NCI-H524 treated with DMSO at 0.1 percent for 48 hours (cell line): ENCODE data around the gene VEGFA.

Source experiments
- DNase-seq: peaks from one replicate; lab custom pipeline; 2025; lab: John Stamatoyannopoulos, UW

The VEGFA gene

DNA sequence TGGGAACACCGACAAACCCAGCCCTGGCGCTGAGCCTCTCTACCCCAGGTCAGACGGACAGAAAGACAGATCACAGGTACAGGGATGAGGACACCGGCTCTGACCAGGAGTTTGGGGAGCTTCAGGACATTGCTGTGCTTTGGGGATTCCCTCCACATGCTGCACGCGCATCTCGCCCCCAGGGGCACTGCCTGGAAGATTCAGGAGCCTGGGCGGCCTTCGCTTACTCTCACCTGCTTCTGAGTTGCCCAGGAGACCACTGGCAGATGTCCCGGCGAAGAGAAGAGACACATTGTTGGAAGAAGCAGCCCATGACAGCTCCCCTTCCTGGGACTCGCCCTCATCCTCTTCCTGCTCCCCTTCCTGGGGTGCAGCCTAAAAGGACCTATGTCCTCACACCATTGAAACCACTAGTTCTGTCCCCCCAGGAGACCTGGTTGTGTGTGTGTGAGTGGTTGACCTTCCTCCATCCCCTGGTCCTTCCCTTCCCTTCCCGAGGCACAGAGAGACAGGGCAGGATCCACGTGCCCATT is 15.3 kb downstream of the VEGFA start:
- no peak for DNase-seq

DNA sequence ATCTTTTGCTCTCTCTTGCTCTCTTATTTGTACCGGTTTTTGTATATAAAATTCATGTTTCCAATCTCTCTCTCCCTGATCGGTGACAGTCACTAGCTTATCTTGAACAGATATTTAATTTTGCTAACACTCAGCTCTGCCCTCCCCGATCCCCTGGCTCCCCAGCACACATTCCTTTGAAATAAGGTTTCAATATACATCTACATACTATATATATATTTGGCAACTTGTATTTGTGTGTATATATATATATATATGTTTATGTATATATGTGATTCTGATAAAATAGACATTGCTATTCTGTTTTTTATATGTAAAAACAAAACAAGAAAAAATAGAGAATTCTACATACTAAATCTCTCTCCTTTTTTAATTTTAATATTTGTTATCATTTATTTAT is 15.9 kb downstream of the VEGFA start:
- no peak for DNase-seq

DNA sequence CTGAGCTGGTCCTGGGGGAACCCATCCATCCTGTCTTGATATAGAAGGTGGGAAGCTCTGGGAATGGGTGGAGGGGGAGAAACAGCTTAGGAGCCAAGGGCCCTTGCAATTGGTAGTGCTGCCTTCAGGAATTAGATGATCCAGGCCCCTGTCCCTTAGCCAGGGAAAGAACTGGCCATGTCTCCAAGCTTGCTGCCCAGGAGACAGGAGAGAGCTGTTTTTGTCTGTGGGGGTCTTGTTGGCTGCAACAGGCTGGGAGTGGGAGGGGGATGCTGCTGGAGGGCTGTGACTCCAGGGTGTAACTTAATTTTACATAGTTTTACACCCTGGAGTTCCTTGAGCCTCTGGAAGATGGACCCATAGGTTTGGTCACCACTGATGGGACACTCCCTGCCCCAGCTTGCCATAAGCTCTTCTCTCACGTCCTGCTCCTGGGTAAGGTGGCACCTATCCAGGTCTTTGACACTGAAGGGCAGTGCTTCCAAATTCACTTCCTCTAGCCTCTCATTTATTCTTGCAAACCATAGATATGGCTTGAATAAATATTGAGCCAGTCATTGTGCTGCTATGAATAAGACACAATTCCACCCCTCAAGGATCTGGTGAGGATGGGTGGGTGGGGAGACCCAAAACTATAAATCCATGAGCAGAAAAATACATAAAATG is 16.8 kb downstream of the VEGFA start:
- DNase-seq, result no peak

DNA sequence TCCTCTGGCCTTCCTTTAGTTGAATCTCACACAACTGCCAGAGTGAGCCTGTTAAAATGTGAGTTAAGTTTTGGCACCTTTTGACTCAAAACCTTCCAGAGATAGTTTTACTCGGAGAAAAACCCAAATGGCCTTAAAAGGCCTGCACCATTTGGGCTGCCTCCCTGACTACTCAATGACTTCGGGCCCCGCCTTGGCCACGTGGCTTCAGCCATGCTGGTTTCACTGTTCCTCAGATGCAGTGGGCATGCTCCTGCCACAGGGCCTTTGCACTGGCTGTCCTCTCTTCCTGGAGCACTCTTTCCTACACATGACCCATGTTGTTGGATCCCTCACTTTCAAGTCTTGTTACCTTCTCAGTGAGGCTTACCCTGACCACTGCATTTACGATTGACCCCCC is 18.3 kb downstream of the VEGFA start:
- DNase-seq, result no peak

DNA sequence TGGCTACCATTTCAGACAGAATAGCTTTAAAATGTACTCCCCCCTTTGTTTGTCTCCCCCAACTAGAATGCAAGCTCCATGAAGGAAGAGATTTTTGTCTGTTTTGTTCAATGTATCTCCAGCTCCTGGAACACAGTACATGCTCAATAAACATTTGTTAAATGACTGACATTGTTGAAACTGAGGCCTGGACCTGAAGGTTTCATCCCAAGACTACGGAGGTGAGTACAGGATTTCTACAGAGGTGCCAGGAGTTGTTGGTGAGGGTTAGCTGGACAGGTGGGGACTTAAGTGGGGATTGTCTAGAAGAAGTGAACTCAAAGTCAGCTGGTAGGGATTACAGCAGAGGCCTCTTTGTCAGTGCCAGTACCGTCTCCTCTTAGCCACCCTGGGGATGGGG is 19.4 kb downstream of the VEGFA start:
- DNase-seq, result peak; percentile 61

DNA sequence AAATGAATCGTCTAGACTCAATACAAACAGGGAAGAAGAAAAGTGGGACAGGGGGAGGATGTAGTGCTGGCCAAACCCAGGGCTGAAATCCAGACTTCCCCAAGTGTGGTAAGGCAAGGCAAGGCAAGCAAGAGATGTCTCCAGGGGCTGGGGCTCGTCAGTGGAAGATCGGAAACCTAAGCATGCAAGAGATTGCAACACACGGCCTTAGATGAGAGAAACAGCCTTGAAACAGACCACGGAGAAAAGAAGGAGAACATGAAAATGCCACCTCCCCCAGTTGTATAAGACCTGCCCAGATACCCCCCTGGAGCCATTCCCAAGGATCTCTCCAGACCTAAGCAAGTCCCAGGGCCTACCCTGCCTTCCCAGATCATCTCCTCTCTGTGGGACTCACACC is 20.0 kb downstream of the VEGFA start:
- DNase-seq, result no peak

DNA sequence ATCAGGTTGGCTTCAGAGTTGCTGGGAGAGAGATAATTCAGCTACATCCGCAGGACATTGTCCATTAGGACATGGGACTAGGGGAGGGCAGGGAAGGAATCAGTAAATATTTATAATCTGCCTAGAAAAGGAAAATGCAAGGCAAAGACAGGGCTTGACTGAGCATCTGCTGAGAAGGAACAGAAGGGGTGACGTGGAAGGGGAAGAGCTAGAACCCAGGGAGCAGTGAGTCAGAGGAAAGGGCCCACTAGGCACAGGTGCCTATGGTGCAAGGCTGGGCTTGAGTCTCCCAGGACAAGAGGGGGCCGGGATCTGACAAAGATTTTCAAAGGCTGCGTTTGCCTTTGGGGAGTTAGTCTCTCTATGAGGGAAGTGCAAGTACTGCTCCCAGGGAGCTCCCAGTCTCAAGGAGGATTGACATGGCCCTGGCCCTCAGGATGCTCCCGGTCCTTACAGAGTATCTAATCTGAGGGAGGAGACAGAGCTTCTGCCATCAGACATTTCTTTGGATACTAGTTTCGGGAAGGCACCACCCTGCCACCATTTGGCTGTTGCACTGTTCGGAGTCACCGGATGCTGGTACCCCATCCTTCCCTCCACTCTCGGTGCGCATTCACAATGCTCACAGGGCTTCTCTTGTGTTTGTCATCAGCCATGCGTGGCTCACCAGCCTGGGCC is 21.9 kb downstream of the VEGFA start:
- DNase-seq, result no peak

DNA sequence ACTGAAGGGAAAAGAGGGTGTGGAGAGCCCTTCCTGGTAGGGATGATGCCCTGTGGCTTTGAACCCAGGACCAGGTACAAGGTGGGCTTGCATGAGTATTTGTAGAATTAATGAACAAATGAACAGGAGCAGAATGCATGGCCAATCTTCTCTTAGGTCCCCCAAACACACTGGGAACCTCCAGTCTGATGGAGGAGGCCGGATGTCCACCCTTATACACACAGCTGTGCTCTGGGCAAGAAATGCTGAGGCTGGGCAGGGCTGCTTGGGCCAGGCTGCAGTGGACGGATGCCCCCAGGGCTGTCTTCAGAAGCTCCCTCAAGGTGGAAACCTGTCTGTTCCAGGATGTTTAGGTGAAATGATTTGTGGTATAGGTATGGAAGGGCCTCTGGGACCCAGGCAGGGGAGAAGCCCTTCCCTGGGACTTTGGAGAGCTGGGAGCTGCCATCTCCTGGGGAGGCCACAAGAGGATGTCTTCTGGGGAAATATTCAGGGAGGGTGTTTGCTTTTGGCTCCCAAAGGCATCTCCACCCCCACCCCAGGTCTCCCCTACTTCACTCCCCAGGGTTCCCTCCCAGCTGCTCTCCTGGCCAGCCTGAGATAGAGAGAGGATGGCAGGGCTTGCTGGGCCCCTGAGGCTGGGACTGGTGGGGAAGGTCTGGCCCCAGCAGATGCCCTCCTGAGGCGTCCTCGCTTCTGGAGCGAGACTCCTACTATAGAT is 23.3 kb downstream of the VEGFA start:
- DNase-seq, result no peak

DNA sequence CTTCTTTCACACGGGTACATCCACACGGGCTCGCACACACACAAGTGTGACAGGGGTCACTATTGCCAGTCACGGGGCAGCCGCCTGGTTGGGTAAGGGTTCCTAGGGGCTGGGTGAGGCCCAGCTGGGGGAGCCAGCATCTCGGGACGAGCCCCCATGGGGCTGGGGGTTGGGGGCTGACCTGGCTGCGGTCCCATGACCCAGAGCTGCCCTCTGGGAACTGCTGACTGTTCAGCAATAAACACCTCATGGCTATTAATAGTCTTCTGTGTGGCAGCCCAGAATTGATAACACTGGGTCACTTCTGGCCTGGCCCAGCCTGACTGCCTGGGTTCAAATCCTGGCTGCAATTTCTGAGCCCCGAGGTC is 23.8 kb downstream of the VEGFA start:
- no peak for DNase-seq

DNA sequence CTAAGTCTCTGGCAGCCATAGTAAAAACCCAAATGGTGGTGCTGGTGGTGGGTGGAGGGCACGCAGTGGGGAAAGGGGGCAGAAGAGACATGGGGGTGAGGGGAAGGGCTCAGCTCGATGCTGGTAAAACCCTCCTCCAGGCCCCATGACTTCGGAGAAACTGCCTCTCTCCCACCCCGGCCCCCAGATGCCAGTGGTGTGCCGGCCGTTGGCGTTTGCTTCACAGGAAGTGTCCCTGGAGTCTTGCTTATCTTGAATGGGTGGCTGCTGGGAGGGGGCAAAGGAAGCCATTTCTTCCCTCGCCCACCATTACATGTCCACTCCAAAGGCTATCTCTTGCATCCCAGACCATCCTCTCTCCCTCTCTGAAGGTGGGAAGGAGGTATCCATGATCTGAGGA is 25.4 kb downstream of the VEGFA start:
- no peak for DNase-seq

DNA sequence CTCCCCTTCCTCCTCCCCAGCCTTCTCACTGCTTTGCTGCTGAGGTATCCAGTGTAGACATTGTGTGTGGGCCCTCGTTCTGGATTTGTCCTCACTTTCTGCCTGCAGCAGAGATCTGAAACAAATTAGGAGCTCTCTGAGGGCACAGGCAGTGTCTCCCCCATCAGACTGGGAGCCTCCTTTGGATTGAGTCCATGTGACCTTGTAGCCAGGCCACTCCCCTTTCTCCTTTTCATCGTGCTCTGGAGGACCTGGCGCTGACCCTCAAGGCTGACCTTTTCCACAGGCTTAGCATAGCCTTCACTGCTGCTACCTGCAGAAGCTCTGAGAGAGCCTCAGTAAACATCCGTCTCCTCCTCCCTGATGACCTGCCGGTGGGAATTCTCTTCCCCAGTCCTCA is 26.2 kb downstream of the VEGFA start:
- no peak for DNase-seq

DNA sequence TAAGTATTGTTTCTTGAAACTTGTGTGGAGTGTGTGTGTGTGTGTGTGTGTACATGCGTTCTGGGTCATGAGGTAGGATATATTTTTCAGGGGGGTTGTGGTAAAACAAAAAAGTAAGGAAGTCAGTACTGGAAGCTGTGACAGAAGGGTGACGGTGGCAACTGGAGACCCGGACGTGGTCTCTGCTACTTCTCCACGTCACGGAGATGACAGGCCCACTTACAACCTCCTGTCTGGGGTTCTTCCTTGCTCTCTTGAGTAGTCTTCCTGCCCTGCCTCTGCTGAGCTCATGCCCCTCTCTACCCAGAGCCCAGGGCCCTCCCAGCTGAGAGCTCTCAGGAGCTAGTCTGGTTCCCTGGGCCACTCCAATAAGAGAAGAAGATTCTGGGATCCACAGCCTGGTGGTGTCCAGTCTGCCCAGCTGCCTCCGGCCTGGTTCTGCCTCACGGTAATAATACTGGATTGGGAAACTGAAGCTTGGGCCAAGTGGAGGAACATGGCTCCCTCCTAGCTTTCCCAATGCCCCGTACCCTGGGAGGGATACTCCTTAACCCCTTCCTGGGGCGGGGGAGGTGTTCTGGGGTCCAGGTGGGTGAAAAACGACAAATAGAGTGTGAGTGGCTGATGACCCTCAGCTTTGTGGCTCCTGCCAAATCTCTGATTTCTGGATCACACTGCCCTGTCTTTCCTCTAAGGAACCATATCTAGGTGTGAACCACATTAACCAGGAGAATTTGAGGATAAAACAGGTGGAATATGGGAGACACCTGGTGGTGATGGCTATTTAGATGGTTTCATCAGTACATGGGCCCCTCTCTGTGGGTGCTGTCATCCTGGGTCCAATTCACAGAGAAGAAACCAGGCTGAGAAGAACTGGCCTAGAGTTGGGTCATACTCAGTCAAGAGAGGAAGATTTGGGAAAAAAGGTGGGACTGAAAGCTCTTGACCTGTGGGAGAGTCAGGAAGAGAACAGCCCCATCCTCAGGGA is 27.2 kb downstream of the VEGFA start:
- no peak for DNase-seq

DNA sequence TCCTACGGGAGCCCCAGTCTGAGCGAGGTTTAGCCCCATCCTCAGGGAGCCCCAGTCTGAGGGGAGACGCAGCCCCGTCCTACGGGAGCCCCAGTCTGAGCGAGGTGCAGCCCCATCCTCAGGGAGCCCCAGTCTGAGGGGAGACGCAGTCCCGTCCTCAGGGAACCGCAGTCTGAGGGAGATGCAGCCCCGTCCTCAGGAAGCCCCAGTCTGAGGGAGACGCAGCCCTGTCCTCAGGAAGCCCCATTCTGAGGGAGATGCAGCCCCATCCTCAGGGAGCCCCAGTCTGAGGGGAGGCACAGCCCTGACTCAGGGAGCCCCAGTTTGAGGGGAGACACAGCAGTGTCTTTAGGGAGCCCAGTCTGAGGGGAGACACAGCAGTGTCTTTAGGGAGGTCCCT is 27.9 kb downstream of the VEGFA start:
- no peak for DNase-seq

DNA sequence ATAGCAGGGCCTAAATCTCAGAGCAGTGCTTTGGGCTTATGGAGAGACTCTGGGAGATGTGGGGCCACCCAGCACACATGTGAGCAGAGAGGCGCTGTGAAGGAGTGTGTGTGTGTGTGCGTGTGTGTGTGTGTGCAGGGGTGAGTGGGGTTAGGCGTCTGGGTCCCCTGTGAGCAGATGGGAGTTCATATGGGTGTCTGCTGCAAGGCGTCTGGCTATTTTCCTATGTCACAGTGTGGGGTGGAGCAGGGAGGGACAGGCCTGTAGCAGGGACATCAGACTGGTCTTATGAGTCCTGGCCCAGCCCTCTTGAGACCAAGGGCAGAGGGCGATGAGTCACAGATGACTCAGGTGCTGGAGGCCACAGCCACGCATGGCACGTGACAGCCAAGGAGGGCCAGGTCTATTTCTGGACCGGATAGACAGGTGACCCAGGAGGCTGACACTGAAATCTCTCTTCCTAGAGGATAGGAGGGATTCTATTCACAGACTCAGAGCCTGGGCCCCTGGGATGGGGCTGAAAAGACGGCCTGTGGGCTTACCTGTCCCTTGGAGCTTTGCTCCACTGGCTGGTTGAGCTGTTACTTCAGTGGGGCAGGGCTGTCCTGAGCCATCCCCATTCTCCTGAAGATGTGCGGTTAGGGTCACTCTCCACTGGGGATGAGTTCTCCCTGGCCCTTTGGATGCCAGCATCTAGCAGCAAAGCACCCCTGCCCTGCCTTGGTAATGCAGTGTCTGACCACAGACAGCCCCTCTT is 28.9 kb downstream of the VEGFA start:
- DNase-seq, result no peak

DNA sequence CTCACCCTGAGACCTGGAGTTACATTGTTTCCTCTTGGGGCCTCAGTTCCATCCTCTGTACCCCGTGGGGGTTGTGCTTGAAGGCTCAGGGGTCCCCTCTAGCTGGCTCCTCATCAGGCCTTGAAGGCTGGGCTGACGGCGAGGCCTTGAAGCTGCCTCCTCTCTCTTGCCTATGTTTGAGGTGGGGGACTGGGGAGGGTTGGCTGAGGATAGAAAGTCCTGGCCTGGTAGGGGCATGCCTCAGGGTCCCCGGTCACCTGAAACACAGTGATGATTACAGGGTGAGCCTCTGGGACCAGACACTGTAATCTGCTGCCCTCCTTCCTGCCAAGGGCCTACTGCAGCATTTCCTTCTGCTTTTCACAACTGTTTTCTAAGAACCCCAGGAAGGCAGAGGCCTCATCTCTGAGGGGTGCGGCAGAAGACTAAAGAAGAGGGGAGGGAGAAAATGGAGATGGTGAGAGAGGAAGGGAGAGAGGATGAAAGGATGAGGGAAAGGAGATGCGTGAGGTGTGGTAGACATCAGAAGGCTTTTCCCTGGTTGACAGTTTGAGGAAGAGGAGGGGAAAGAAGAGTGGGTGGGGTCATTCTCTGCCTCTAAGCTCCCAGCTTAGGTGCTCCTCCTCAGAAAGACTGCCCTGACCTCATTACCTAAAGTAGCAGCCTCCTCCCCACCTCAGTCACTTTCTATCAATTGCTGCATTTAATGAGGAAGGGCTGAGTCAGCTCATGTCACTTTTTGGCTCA is 29.7 kb downstream of the VEGFA start:
- DNase-seq, result no peak

DNA sequence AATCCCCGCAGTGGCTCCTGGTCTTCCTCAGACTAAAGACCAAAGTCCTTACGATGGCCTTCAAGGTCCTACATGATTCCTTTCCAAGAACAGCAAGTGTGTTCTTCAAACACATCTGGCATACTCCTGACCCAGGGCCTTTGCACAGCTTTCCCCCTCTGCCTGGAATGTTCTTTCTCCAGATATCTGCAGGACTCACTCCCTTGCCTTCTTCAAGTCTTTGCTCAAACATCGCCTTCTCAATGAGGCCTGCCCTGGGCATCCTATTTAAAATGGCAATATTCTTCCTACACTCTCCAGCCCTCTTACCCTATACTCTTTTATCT is 30.2 kb downstream of the VEGFA start:
- DNase-seq, result no peak

DNA sequence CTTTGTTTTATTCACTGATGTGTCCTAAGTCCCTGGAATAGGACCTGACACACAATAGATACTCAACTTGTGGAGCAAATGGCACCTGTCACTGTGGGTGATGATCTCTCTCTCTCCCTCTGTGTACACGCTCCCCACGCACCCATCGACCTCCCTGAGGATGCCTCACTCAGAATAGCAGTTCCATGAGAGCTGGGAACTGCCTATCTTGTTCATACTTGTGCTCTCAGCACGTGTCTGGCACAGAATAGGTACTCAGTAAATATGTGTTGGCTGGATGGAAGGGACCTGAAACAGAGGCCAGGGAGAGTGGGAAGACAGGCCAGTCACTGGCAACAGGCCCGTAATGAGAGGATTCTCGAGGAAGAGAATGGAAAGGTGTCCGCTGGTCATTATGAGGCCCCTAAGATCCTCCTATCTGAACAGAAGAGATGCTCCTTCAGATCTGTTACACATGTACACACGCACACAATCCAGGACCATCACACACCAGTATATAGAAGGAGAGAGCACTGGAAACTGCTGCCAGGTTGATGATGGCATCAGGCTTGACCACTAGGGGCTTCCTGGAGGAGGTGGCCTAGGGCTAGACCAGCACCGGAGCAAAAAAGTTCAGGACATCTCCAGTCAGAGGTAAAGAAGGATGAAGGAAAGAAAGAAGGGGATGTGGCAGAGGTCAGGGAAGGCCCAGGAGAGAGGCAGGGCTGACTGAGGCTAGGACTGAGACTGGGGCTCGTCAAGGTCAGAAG is 30.9 kb downstream of the VEGFA start:
- no peak for DNase-seq

DNA sequence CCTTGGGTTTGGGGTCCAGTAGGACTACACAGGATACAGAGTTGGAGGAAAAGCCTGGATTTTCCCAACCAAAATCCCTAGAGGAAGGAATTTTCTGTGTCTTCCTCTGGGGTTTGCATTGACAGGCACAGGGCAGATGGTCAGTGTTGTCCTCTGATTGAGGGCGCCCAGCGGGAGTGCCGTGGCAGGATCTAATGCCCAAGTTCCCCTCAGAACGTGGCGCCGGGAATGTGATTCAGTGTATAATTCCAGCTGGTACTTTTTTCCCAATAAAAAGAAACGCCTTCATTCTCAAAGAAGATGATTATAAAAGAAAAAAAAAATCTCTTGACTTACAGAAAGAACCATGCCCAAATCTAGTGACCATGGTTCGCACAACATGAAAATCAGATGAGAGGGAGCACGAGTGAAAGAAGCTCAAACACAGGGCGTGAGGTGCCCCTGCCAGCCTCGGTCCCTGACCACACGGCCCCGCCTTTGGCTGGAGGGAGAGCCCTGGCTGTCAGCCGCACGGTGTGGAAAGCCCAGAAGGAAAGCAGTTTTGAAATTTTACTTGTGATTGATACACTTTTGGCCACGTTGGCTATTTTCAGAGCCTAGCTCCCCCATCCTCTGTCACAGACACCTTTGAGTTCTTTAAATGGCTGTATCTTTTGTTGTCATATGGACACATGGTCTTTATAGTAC is 31.6 kb downstream of the VEGFA start:
- no peak for DNase-seq

DNA sequence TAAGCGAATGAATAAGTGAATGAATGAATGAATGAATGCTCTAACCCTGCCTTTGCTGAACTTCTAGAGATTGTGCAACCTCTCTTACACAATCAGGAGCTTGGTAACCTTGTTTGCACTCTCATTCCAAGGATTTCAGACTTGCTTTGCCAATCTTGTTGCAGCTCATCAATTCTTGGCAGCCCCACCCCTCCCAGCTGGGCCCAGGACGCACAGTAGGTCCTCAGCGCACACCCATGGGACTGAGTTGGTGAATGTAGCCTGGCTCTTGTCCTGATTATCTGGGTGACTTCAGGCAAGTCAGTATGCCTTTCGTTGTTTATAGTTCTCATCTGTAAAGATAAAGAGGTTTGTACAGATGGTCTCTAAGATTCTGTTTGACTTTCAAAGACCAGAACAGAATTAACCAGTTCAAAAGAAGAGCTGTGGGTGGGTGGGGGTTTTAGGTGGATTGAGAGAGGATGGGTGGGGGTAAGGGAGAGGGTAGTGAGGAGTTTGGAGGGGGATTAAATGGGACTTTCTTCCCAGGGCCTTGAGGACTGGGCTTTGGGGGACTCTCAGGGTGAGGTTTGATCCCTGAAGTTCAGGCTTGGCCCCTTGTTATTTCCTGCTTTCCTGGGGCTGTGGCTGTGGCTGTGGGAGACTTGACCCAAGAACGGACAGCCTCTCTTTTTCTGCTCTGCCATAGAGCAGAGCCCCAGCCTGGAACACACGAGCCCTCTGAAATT is 33.2 kb downstream of the VEGFA start:
- DNase-seq, result no peak
